K562 (cell line): ENCODE results near the gene GGNBP2. TPM values are rescaled to one million over a fixed set of nuclear protein-coding genes. Genes with fewer than 3 reads are reported as not detected.

Source experiments
- ARID1B ChIP-seq: fragments of 450-650 bp; IDR thresholded peaks from 2 replicates; pipeline ENCODE4 v1.6.1; 2016; ENCODE audit warnings: antibody characterized with exemption, mild to moderate bottlenecking, inconsistent platforms
- CBFA2T3 ChIP-seq: fragments of 450-650 bp; IDR thresholded peaks from 2 replicates; pipeline ENCODE4 v1.6.1; 2017
- HDAC2 ChIP-seq: fragments of 450-650 bp; IDR thresholded peaks from 2 replicates; pipeline ENCODE4 v1.6.1; 2016; ENCODE audit warnings: mild to moderate bottlenecking
- MEIS2 ChIP-seq: fragments of 450-650 bp; IDR thresholded peaks from 2 replicates; pipeline ENCODE4 v1.6.1; 2014; ENCODE audit warnings: mild to moderate bottlenecking; ENCODE audit not compliant: partially characterized antibody
- MIER1 ChIP-seq: fragments of 450-650 bp; IDR thresholded peaks from 2 replicates; pipeline ENCODE4 v1.6.1; 2016; ENCODE audit warnings: antibody characterized with exemption, mild to moderate bottlenecking, low read depth
- NFXL1 ChIP-seq: fragments of 450-650 bp; formaldehyde crosslinking; IDR thresholded peaks from 2 replicates; pipeline ENCODE4 v1.4.0; 2021; ENCODE audit warnings: mild to moderate bottlenecking
- TEAD4 ChIP-seq, 2 experiments: sonication (generic) in 1 of 2; formaldehyde crosslinking in 1 of 2; IDR thresholded peaks; 2 replicates each; pipeline versions ENCODE4 v1.6.1 to v1.8.0; 2012 to 2022; ENCODE audit warnings: borderline replicate concordance in 1 of 2, inconsistent platforms in 1 of 2, low read length in 1 of 2, mild to moderate bottlenecking in 1 of 2, missing genetic modification reagents in 1 of 2
- polyA plus RNA-seq, 8 experiments: library from polyadenylated mRNA; depleted of rRNA in 4 of 8; stranded (reverse) in 5 of 8; unstranded in 3 of 8; fragments of >200 nt; fragmentation: Nextera tagmentation in 2 of 8; fragmentation: Illumina TruSeq in 1 of 8; extraction: Ambion mirVana in 2 of 8; extraction: Trizol in 1 of 8; gene quantifications; 2 replicates each; pipeline versions ENCODE4 v1.2.1 to v1.2.3, GENCODE V29; 2011 to 2014; ENCODE audit warnings: inconsistent platforms in 1 of 8, missing spikeins in 1 of 8
- total RNA-seq, 7 experiments: library from RNA; depleted of rRNA in 6 of 7; stranded (reverse); fragments of >200 nt in 6 of 7; fragmentation: Illumina TruSeq in 2 of 7; extraction: Trizol in 2 of 7; gene quantifications; 2 replicates each; pipeline versions ENCODE4 v1.2.1 to v1.2.3, GENCODE V29; 2011 to 2021; ENCODE audit warnings: low replicate concordance in 1 of 7
- TF ChIP-seq, protein P1 (sequence below): fragments of 450-650 bp; IDR thresholded peaks from 2 replicates; pipeline ENCODE4 v1.6.1; 2017; ENCODE audit warnings: antibody characterized with exemption, mild to moderate bottlenecking
- TF ChIP-seq, protein P2 (sequence below), 2 experiments: IDR thresholded peaks; 2 replicates each; pipeline ENCODE4 v1.6.1; 2011; ENCODE audit warnings: borderline replicate concordance in 1 of 2, control low read depth in 1 of 2, low read depth in 1 of 2, low read length in 1 of 2, mild to moderate bottlenecking in 1 of 2, mixed read lengths in 1 of 2, moderate library complexity in 1 of 2; ENCODE audit not compliant: insufficient read depth in 1 of 2, insufficient read length in 1 of 2, poor library complexity in 1 of 2, severe bottlenecking in 1 of 2; ENCODE audit errors: extremely low read depth in 1 of 2
- TF ChIP-seq, protein P3 (sequence below): fragments of 200-800 bp; sonication (Bioruptor generic); IDR thresholded peaks from 2 replicates; pipeline ENCODE4 v1.6.1; 2017; ENCODE audit warnings: missing genetic modification characterization, missing compliant biosample characterization
- TF ChIP-seq, protein P4 (sequence below): fragments of 450-650 bp; IDR thresholded peaks from one replicate; pipeline ENCODE4 v1.6.1; 2018; ENCODE audit warnings: mild to moderate bottlenecking, moderate library complexity; ENCODE audit not compliant: partially characterized antibody

GGNBP2 gene
- total and polyA plus RNA-seq, 9 of the 15 experiments (the other 6 are each of a cell fraction or from before 2014, with no cell fraction given), result 35.7 to 96.6 (median 64.1) TPM

DNA sequence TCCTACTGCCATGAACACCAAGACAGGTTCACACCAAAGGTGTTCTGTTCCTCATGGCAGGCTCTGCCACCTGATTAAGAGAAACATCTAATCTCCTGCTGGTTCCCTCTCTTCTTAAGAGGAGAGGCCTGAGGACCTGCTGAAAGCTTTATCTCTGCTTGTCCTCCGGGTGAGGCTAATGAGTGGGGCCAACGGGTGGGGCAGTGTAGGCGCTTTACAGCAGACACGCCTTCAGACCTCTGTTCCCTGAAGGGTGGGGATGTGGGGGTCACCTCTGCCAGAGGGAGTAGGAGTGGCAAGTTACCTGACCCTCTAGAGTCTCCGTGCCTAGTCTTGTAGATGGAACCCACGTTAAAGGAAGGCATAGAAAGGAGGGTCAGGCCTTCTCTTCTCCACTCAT is 52.5 kb downstream of the GGNBP2 start (continued):
- TF ChIP-seq, protein P1, sequence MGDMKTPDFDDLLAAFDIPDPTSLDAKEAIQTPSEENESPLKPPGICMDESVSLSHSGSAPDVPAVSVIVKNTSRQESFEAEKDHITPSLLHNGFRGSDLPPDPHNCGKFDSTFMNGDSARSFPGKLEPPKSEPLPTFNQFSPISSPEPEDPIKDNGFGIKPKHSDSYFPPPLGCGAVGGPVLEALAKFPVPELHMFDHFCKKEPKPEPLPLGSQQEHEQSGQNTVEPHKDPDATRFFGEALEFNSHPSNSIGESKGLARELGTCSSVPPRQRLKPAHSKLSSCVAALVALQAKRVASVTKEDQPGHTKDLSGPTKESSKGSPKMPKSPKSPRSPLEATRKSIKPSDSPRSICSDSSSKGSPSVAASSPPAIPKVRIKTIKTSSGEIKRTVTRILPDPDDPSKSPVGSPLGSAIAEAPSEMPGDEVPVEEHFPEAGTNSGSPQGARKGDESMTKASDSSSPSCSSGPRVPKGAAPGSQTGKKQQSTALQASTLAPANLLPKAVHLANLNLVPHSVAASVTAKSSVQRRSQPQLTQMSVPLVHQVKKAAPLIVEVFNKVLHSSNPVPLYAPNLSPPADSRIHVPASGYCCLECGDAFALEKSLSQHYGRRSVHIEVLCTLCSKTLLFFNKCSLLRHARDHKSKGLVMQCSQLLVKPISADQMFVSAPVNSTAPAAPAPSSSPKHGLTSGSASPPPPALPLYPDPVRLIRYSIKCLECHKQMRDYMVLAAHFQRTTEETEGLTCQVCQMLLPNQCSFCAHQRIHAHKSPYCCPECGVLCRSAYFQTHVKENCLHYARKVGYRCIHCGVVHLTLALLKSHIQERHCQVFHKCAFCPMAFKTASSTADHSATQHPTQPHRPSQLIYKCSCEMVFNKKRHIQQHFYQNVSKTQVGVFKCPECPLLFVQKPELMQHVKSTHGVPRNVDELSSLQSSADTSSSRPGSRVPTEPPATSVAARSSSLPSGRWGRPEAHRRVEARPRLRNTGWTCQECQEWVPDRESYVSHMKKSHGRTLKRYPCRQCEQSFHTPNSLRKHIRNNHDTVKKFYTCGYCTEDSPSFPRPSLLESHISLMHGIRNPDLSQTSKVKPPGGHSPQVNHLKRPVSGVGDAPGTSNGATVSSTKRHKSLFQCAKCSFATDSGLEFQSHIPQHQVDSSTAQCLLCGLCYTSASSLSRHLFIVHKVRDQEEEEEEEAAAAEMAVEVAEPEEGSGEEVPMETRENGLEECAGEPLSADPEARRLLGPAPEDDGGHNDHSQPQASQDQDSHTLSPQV, result peak; percentile 31; the same call in 1 of the 2 replicates
- TF ChIP-seq HDAC2 (0 out of 2 replicates have a peak, but pooled peaks have one; percentile 14), CBFA2T3 (peak; percentile 47), MEIS2 (peak; percentile 85), NFXL1 (no peak), ARID1B (0 out of 2 replicates have a peak, but pooled peaks have one; percentile 33), TEAD4 (IDR thresholded peaks at IDR 0.05; ENCODE audit: low read length) (0 out of 2 replicates have a peak, but pooled peaks have one; percentile 12), TEAD4 (CRISPR knock-in tag; IDR thresholded peaks at IDR 0.05; ENCODE audit: borderline replicate concordance) (no peak), MIER1 (no peak)
- TF ChIP-seq, protein P2, sequence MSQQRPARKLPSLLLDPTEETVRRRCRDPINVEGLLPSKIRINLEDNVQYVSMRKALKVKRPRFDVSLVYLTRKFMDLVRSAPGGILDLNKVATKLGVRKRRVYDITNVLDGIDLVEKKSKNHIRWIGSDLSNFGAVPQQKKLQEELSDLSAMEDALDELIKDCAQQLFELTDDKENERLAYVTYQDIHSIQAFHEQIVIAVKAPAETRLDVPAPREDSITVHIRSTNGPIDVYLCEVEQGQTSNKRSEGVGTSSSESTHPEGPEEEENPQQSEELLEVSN (IDR thresholded peaks at IDR 0.05; ENCODE audit: borderline replicate concordance in 1 of 2, extremely low read depth in 1 of 2, insufficient read depth in 1 of 2, insufficient read length in 1 of 2, low read depth in 1 of 2, low read length in 1 of 2, poor library complexity in 1 of 2, severe bottlenecking in 1 of 2), result no peak
- TF ChIP-seq, protein P3, sequence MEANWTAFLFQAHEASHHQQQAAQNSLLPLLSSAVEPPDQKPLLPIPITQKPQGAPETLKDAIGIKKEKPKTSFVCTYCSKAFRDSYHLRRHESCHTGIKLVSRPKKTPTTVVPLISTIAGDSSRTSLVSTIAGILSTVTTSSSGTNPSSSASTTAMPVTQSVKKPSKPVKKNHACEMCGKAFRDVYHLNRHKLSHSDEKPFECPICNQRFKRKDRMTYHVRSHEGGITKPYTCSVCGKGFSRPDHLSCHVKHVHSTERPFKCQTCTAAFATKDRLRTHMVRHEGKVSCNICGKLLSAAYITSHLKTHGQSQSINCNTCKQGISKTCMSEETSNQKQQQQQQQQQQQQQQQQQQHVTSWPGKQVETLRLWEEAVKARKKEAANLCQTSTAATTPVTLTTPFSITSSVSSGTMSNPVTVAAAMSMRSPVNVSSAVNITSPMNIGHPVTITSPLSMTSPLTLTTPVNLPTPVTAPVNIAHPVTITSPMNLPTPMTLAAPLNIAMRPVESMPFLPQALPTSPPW (CRISPR knock-in tag), result peak; percentile 56
- TF ChIP-seq, protein P4, sequence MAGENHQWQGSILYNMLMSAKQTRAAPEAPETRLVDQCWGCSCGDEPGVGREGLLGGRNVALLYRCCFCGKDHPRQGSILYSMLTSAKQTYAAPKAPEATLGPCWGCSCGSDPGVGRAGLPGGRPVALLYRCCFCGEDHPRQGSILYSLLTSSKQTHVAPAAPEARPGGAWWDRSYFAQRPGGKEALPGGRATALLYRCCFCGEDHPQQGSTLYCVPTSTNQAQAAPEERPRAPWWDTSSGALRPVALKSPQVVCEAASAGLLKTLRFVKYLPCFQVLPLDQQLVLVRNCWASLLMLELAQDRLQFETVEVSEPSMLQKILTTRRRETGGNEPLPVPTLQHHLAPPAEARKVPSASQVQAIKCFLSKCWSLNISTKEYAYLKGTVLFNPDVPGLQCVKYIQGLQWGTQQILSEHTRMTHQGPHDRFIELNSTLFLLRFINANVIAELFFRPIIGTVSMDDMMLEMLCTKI, result no peak
